ENCODE results near the gene LRRTM1. TPM values are rescaled to one million over a fixed set of nuclear protein-coding genes. Genes with fewer than 3 reads are reported as not detected.

Gene LRRTM1
- polyA plus RNA-seq, 2 of the 4 experiments (the other 2 are of a cell fraction): not detected

GRCh38 chr2:80322311-80322920, 17.9 kb upstream of the LRRTM1 start:
- WGBS (ENCODE audit: missing lambda C conversion rate): 27% methylated on average over 15 of the region's 42 CpGs
- POLR2A ChIA-PET: no interaction called here
- ATAC-seq: no peak
- H3K4me1 ChIP-seq: no peaks in the 10 kb centered on the region
- TF ChIP-seq REST (IDR thresholded peaks at IDR 0.05) (no peak), KDM5A (IDR thresholded peaks at IDR 0.05) (no peak), NR3C1 (IDR thresholded peaks at IDR 0.05) (no peak), HOXA7 (CRISPR knock-in tag; IDR thresholded peaks at IDR 0.05) (no peak), MAFK (IDR thresholded peaks at IDR 0.05; ENCODE audit: partially characterized antibody) (no peak), MYC (IDR thresholded peaks at IDR 0.05; ENCODE audit: borderline replicate concordance, low read length) (no peak), HOXB13 (CRISPR knock-in tag; IDR thresholded peaks at IDR 0.05; ENCODE audit: low read depth) (no peak), RCOR1 (IDR thresholded peaks at IDR 0.05; ENCODE audit: low read depth, low read length) (no peak), BHLHE40 (IDR thresholded peaks at IDR 0.05; ENCODE audit: low read depth, low read length) (no peak), EHF (CRISPR knock-in tag; IDR thresholded peaks at IDR 0.05) (no peak), HOXB5 (CRISPR knock-in tag; IDR thresholded peaks at IDR 0.05) (no peak)
- TF ChIP-seq, protein P1, sequence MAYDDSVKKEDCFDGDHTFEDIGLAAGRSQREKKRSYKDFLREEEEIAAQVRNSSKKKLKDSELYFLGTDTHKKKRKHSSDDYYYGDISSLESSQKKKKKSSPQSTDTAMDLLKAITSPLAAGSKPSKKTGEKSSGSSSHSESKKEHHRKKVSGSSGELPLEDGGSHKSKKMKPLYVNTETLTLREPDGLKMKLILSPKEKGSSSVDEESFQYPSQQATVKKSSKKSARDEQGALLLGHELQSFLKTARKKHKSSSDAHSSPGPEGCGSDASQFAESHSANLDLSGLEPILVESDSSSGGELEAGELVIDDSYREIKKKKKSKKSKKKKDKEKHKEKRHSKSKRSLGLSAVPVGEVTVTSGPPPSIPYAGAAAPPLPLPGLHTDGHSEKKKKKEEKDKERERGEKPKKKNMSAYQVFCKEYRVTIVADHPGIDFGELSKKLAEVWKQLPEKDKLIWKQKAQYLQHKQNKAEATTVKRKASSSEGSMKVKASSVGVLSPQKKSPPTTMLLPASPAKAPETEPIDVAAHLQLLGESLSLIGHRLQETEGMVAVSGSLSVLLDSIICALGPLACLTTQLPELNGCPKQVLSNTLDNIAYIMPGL (CRISPR knock-in tag; IDR thresholded peaks at IDR 0.05; ENCODE audit: borderline replicate concordance): no peak
- TF ChIP-seq, protein P2, sequence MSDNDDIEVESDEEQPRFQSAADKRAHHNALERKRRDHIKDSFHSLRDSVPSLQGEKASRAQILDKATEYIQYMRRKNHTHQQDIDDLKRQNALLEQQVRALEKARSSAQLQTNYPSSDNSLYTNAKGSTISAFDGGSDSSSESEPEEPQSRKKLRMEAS (IDR thresholded peaks at IDR 0.05): no peak
- TF ChIP-seq, protein P3, sequence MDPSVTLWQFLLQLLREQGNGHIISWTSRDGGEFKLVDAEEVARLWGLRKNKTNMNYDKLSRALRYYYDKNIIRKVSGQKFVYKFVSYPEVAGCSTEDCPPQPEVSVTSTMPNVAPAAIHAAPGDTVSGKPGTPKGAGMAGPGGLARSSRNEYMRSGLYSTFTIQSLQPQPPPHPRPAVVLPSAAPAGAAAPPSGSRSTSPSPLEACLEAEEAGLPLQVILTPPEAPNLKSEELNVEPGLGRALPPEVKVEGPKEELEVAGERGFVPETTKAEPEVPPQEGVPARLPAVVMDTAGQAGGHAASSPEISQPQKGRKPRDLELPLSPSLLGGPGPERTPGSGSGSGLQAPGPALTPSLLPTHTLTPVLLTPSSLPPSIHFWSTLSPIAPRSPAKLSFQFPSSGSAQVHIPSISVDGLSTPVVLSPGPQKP (IDR thresholded peaks at IDR 0.05; ENCODE audit: low read depth, low read length): no peak
- FAIRE-seq: no peak
- H3K4me2 ChIP-seq: no peak overlapping the region
- no peak overlapping the region for H3K4me3 ChIP-seq
- DNase-seq (ENCODE audit: low read depth in 1 of 2, low spot score in 1 of 2): no peak
- no peak overlapping the region for H3K27ac ChIP-seq
- no peaks in the 10 kb centered on the region for H3K9me3 ChIP-seq
- CTCF ChIA-PET: no interaction called here

DNA sequence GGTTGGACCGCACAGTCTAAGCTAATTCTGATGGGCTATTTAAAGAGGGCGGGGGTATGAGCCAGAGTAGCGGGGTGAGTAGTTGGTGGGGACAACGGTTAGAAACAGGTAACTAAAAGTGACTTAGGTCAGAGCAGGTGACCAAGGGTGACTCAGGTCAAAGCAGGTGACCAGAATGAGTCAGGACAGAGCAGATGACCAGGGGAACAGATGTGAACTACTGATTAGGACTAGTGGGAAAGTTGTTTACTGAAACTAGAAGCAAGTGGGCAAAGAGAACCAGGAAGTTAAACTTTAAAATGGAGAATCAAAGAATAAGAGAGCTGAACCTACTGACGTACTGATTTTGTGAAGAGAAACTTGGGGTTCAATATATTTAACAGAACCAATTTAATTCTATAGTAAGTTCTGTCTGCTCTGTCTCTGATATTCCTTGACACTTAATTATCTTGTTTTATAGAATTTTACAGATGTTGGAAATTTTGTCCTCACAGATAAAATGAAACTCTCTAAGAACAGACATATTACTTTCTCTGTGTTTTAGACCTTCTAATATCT, 7.8 kb upstream of the LRRTM1 start:
- Histone ChIP-seq H3K4me1 (no peaks in the 10 kb centered on the region), H3K4me3 (no peak overlapping the region), H3K9me3 (no peaks in the 10 kb centered on the region), H3K4me2 (no peak overlapping the region), H3K27ac (no peak overlapping the region)
- DNase-seq (ENCODE audit: low read depth in 1 of 2, low spot score in 1 of 2): no peak
- ATAC-seq: no peak
- 12% methylated on average over 5 of the region's 5 CpGs for WGBS (ENCODE audit: missing lambda C conversion rate)
- ChIA-PET CTCF (no interaction called here), POLR2A (no interaction called here)
- no peak for TF ChIP-seq GATA3 (IDR thresholded peaks at IDR 0.05; ENCODE audit: borderline replicate concordance)
- TF ChIP-seq RCOR1 (IDR thresholded peaks at IDR 0.05; ENCODE audit: low read depth, low read length): no peak
- FAIRE-seq: no peak

GRCh38 chr2:80311304-80311703, 6.8 kb upstream of the LRRTM1 start:
- POLR2A ChIA-PET: no interaction called here
- CTCF ChIA-PET: no interaction called here

More at GRCh38 chr2:80311304-80311703, 6.8 kb upstream of the LRRTM1 start:
- Histone ChIP-seq H3K9me3 (no peaks in the 10 kb centered on the region), H3K27ac (no peak overlapping the region), H3K4me3 (no peak overlapping the region), H3K4me2 (no peak overlapping the region), H3K4me1 (no peaks in the 10 kb centered on the region)
- FAIRE-seq: no peak
- 17% methylated on average over 3 of the region's 3 CpGs for WGBS (ENCODE audit: missing lambda C conversion rate)
- TF ChIP-seq, protein P1 (CRISPR knock-in tag; IDR thresholded peaks at IDR 0.05; ENCODE audit: borderline replicate concordance): no peak
- TF ChIP-seq EP300 (IDR thresholded peaks at IDR 0.05) (no peak), FOSB (CRISPR knock-in tag; IDR thresholded peaks at IDR 0.05) (no peak), RCOR1 (IDR thresholded peaks at IDR 0.05; ENCODE audit: low read depth, low read length) (no peak), RNF2 (IDR thresholded peaks at IDR 0.05; ENCODE audit: borderline replicate concordance, low read depth) (no peak), ZNF302 (CRISPR knock-in tag; IDR thresholded peaks at IDR 0.05) (no peak), BHLHE40 (IDR thresholded peaks at IDR 0.05; ENCODE audit: low read depth, low read length) (no peak)
- TF ChIP-seq, protein P3 (IDR thresholded peaks at IDR 0.05; ENCODE audit: low read depth, low read length): no peak
- TF ChIP-seq, protein P4, sequence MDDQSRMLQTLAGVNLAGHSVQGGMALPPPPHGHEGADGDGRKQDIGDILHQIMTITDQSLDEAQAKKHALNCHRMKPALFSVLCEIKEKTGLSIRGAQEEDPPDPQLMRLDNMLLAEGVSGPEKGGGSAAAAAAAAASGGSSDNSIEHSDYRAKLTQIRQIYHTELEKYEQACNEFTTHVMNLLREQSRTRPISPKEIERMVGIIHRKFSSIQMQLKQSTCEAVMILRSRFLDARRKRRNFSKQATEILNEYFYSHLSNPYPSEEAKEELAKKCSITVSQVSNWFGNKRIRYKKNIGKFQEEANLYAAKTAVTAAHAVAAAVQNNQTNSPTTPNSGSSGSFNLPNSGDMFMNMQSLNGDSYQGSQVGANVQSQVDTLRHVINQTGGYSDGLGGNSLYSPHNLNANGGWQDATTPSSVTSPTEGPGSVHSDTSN (IDR thresholded peaks at IDR 0.05): no peak
- no peak for ATAC-seq
- no peak for DNase-seq (ENCODE audit: low read depth in 1 of 2, low spot score in 1 of 2)
